Lung (tissue), 13 donors: ENCODE data around the gene GFM1. TPM values are rescaled to one million over a fixed set of nuclear protein-coding genes. Genes with fewer than 3 reads are reported as not detected.

Experiments used
- ATAC-seq: fragments of 200-7000 bp; cut with Tn5 transposase; one replicate; pipeline ENCODE4 v1.9.1; 2020; ENCODE audit warnings: moderate number of reproducible peaks; ENCODE audit not compliant: insufficient read depth, low FRiP score
- DNase-seq, 3 donors: peaks; one replicate each; pipeline ENCODE4 v3.0.0-alpha.2; 2013 to 2017
- H3K27ac ChIP-seq, 2 donors: one replicate each; pipeline ENCODE4 v1.5.1; 2013; ENCODE audit warnings: mild to moderate bottlenecking in 2 of 2, moderate library complexity in 2 of 2, control low read depth in 1 of 2, inconsistent platforms in 1 of 2, low read depth in 1 of 2, low read length in 1 of 2
- H3K27me3 ChIP-seq, 3 donors: one replicate each; pipeline ENCODE4 v1.5.1; 2013; ENCODE audit warnings: low read length in 2 of 3; ENCODE audit not compliant: control insufficient read depth in 3 of 3, insufficient read depth in 3 of 3
- H3K36me3 ChIP-seq, 4 donors: one replicate each; pipeline ENCODE4 v1.5.1; 2013; ENCODE audit warnings: low read length in 4 of 4, mild to moderate bottlenecking in 1 of 4, moderate library complexity in 1 of 4; ENCODE audit not compliant: control insufficient read depth in 4 of 4, insufficient read depth in 4 of 4
- H3K4me1 ChIP-seq, 5 donors: one replicate each; pipeline ENCODE4 v1.5.1; 2013; ENCODE audit warnings: low read length in 5 of 5, mild to moderate bottlenecking in 2 of 5, moderate library complexity in 1 of 5; ENCODE audit not compliant: control insufficient read depth in 5 of 5, insufficient read depth in 5 of 5
- H3K4me3 ChIP-seq: one replicate; pipeline ENCODE4 v1.5.1; 2013; ENCODE audit warnings: mild to moderate bottlenecking, control low read depth, moderate library complexity
- H3K9ac ChIP-seq, 2 donors: one replicate each; pipeline ENCODE4 v1.5.1; 2013; ENCODE audit warnings: low read length in 2 of 2, control low read depth in 1 of 2; ENCODE audit not compliant: insufficient read depth in 1 of 2
- H3K9me3 ChIP-seq, 4 donors: one replicate each; pipeline ENCODE4 v1.5.1; 2013; ENCODE audit warnings: low read length in 3 of 4, mild to moderate bottlenecking in 1 of 4, moderate library complexity in 1 of 4; ENCODE audit not compliant: control insufficient read depth in 4 of 4, insufficient read depth in 3 of 4
- WGBS, 2 donors: extraction: QIAGEN DNeasy Blood & Tissue Kit; methylation state at CpG; one replicate each; pipeline ENCODE4 v1.1.7; 2013; 5-methylcytosine and 5-hydroxymethylcytosine counted together
- polyA plus RNA-seq, 2 donors: library from polyadenylated mRNA; stranded (reverse); fragments of 200-250 nt; gene quantifications; one replicate each; pipeline ENCODE4 v1.2.1, GENCODE V29; 2013
- small RNA-seq: library from RNA; depleted of rRNA; stranded (forward); fragments of <200 nt; gene quantifications from one replicate; pipeline ENCODE3, GENCODE V24; 2014; ENCODE audit warnings: low replicate concordance
- total RNA-seq, 2 donors: library from RNA; depleted of rRNA in 1 of 2; stranded (reverse); fragments of >200 nt in 1 of 2; gene quantifications; one replicate each; pipeline ENCODE4 v1.2.1, GENCODE V29; 2014 to 2021
- TF ChIP-seq, protein P1 (sequence below): IDR thresholded peaks from 2 replicates; pipeline ENCODE4 v1.5.1; 2012; ENCODE audit warnings: mild to moderate bottlenecking; ENCODE audit errors: control extremely low read depth, extremely low read depth
- donor health status: control.
- donor health status: control.
- donor health status: Bipolar disorder and iron deficiency.
- donor health status: healthy.
- donor health status: DM: yes; HTN: yes; CAD: no.

GFM1 gene
- total and polyA plus RNA-seq, 4 donors = 16.2 to 66.1 (median 31.4) TPM

- Histone ChIP-seq H3K4me1 (peaks cover 0 to 34% (median 5%) of the 10 kb centered on the region in 5 donors), H3K4me3 (no peak overlapping the region), H3K36me3 (peaks cover 0 to 21% (median 12%) of the 10 kb centered on the region in 4 donors), H3K27me3 (no peaks in the 10 kb centered on the region), H3K9me3 (peaks cover 0 to 7% (median 3%) of the 10 kb centered on the region in 4 donors), H3K9ac (no peak overlapping the region), H3K27ac (no peak overlapping the region)
- WGBS, 2 donors = 88 to 91% methylated on average over 3 of the region's 3 CpGs
- DNase-seq (no peak), ATAC-seq (no peak)
- TF ChIP-seq, protein P1, sequence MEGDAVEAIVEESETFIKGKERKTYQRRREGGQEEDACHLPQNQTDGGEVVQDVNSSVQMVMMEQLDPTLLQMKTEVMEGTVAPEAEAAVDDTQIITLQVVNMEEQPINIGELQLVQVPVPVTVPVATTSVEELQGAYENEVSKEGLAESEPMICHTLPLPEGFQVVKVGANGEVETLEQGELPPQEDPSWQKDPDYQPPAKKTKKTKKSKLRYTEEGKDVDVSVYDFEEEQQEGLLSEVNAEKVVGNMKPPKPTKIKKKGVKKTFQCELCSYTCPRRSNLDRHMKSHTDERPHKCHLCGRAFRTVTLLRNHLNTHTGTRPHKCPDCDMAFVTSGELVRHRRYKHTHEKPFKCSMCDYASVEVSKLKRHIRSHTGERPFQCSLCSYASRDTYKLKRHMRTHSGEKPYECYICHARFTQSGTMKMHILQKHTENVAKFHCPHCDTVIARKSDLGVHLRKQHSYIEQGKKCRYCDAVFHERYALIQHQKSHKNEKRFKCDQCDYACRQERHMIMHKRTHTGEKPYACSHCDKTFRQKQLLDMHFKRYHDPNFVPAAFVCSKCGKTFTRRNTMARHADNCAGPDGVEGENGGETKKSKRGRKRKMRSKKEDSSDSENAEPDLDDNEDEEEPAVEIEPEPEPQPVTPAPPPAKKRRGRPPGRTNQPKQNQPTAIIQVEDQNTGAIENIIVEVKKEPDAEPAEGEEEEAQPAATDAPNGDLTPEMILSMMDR = no peak
Observed at GRCh38 chr3:158739661-158740060, 95.3 kb downstream of the GFM1 start.

Small RNA genes within 50 kb of the gene (small RNA-seq; reads per million reads assigned to genes)
- gene AC025033.1 (not detected), gene AC080013.6 (not detected)

Other genes with a start within 250 kb of the GFM1 start
- 10 to 100 TPM; 29.1 to 35.3 TPM for gene MLF1, start 73.3 kb upstream of the GFM1 start, total RNA-seq
- gene MLF1, start 73.3 kb upstream of the GFM1 start, polyA plus RNA-seq = 10 to 100 TPM; 12.7 to 22.9 TPM
- 100 to 1,000 TPM in 1 of 2 donors, 10 to 100 TPM in 1; 32.3 to 103 TPM for gene LXN, start 28.1 kb downstream of the GFM1 start, total RNA-seq
- 10 to 100 TPM; 20.7 to 31.2 TPM for gene LXN, start 28.1 kb downstream of the GFM1 start, polyA plus RNA-seq
- 100 to 1,000 TPM in 1 of 2 donors, 10 to 100 TPM in 1; 36.3 to 110 TPM for gene RARRES1, start 87.9 kb downstream of the GFM1 start, total RNA-seq
- gene RARRES1, start 87.9 kb downstream of the GFM1 start, polyA plus RNA-seq = 10 to 100 TPM; 49.8 to 53.4 TPM
- 10 to 100 TPM; 92.0 to 94.7 TPM for gene MFSD1, start 157.5 kb downstream of the GFM1 start, total RNA-seq
- 100 to 1,000 TPM in 1 of 2 donors, 10 to 100 TPM in 1; 25.8 to 143 TPM for gene MFSD1, start 157.5 kb downstream of the GFM1 start, polyA plus RNA-seq